Measurements from ENCODE around the gene FGFR3.

GRCh38 chr4:1795299-1796195, 2.5 kb downstream of the FGFR3 start:
- TF ChIP-seq, protein P1, sequence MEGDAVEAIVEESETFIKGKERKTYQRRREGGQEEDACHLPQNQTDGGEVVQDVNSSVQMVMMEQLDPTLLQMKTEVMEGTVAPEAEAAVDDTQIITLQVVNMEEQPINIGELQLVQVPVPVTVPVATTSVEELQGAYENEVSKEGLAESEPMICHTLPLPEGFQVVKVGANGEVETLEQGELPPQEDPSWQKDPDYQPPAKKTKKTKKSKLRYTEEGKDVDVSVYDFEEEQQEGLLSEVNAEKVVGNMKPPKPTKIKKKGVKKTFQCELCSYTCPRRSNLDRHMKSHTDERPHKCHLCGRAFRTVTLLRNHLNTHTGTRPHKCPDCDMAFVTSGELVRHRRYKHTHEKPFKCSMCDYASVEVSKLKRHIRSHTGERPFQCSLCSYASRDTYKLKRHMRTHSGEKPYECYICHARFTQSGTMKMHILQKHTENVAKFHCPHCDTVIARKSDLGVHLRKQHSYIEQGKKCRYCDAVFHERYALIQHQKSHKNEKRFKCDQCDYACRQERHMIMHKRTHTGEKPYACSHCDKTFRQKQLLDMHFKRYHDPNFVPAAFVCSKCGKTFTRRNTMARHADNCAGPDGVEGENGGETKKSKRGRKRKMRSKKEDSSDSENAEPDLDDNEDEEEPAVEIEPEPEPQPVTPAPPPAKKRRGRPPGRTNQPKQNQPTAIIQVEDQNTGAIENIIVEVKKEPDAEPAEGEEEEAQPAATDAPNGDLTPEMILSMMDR (conservative IDR thresholded peaks at IDR 0.05; ENCODE audit: low read length): no peak
- no peak for TF ChIP-seq EZH2phosphoT487 (IDR thresholded peaks at IDR 0.05; ENCODE audit: borderline replicate concordance, low read depth, low read length)

All from OCI-LY7 (cell line).